Measurements from ENCODE around the gene RASL11A. TPM values are rescaled to one million over a fixed set of nuclear protein-coding genes. Genes with fewer than 3 reads are reported as not detected.
A peak's percentile ranks its signal among the peaks of the same experiment; 100 is the strongest.
"Not testable (repeated sequence)": the region's sequence is repeated elsewhere in the genome, so short reads cannot be mapped to it uniquely, and the experiment has no call there.

RASL11A gene
- total RNA-seq, 1 experiment from 2014 or later, result 1.9 TPM

- Histone ChIP-seq H3K4me3 (no peak overlapping the region), H3K4me1 (replicated peaks) (peaks cover 41% of the 10 kb centered on the region), H3K9me3 (replicated peaks) (no peaks in the 10 kb centered on the region), H3K36me3 (no peaks in the 10 kb centered on the region), H3K27me3 (replicated peaks) (no peaks in the 10 kb centered on the region), H3K27ac (no peak overlapping the region)
- DNase-seq (ENCODE audit: low read depth in 1 of 2, low spot score in 2 of 2), result peak in 1 of 2 experiments; percentile 12
Observed at GRCh38 chr13:27313770-27314169, 43.1 kb downstream of the RASL11A start.

- no peaks in the 10 kb centered on the region for H3K27me3 ChIP-seq (replicated peaks)
- DNase-seq (ENCODE audit: low read depth in 1 of 2, low spot score in 2 of 2), result no peak
- no peaks in the 10 kb centered on the region for H3K4me1 ChIP-seq (replicated peaks)
Observed at GRCh38 chr13:27319404-27319803, 48.8 kb downstream of the RASL11A start.

DNA sequence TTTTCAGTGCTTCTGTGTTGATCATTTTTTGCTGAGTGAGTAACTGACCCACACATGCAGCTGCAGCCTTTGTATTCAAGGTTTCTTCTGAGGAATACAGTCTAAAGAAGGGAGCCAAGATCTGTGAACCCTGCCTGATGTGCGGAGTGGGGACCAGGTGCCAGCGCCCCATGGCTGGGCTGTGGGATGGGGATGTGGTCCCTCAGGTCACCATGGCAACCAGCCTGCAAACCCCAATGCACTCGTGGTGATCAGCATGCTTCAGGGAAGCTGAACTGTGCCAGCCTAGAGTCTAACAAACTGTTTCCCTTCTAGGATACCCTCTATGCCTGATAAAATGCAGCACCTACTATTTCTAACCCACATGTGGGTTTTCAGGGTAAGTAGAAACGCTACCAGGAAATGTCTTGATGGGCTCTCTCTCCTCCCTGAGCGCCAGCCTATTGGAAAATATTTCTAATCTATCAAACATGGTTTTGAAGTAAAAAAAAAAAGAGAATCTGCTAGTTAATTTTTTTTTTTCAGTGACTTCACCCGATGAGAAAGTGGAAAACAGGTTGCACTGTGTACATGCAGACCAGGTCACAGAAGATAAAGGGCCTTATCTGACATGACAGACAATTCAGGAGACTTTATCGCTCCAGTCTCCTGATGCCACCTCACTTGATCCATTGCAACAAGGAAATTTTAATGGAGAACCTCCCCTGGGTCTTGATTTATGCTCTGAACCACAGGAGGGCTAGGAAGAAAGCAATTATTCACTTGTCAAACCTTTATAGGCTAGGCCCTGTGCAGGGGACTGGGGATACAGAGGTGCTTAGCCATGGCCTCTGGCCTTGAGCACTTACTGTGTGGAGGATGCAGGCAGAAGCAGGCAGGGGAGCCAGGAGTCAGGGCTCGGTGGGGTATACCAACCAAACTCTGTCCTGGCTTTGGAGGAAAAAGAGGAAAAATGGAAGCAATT lies 51.1 kb downstream of the RASL11A start:
- H3K36me3 ChIP-seq, result no peaks in the 10 kb centered on the region

More at GRCh38 chr13:27319404-27319803, 48.8 kb downstream of the RASL11A start:
- no peaks in the 10 kb centered on the region for H3K9me3 ChIP-seq (replicated peaks)
- H3K36me3 ChIP-seq, result no peaks in the 10 kb centered on the region
- H3K27ac ChIP-seq, result no peak overlapping the region
- H3K4me3 ChIP-seq, result no peak overlapping the region

DNA sequence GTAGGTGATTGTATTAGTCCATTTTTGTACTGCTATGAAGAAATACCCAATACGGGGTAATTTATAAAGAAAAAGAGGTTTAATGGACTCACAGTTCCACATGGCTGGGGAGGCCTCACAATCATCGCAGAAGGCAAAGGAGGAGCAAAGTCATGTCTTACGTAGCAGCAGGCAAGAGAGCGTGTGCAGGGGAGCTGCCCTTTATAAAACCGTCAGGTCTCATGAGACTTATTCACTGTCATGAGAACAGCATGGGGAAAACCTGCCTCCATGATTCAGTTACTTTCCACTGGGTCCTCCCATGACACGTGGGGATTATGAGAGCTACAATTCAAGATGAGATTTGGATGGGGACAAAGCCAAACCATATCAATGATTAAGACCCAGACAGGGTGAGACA lies 51.8 kb downstream of the RASL11A start:
- not testable (repeated sequence) for DNase-seq (ENCODE audit: low read depth in 1 of 2, low spot score in 2 of 2); H3K9me3 ChIP-seq (replicated peaks); H3K27me3 ChIP-seq (replicated peaks); H3K4me3 ChIP-seq; H3K27ac ChIP-seq; H3K36me3 ChIP-seq; H3K4me1 ChIP-seq (replicated peaks)

More for the DNA sequence above, 51.1 kb downstream of the RASL11A start:
- H3K4me3 ChIP-seq, result no peak overlapping the region
- DNase-seq (ENCODE audit: low read depth in 1 of 2, low spot score in 2 of 2), result no peak
- no peaks in the 10 kb centered on the region for H3K27me3 ChIP-seq (replicated peaks)
- H3K27ac ChIP-seq, result no peak overlapping the region
- no peaks in the 10 kb centered on the region for H3K9me3 ChIP-seq (replicated peaks)
- H3K4me1 ChIP-seq (replicated peaks), result peaks cover 7% of the 10 kb centered on the region

Other genes starting within 250 kb of the RASL11A start
- gene USP12, start 99.0 kb upstream of the RASL11A start, total RNA-seq (2014; rRNA removed; shearing (Covaris generic)), result 10.9 and 16.2 TPM in 2 replicates
- gene RPL21, start 19.3 kb upstream of the RASL11A start, total RNA-seq (2014; rRNA removed; shearing (Covaris generic)), result 625 and 934 TPM in 2 replicates
- gene GTF3A, start 153.8 kb downstream of the RASL11A start, total RNA-seq (2014; rRNA removed; shearing (Covaris generic)), result 58.8 and 106 TPM in 2 replicates
- gene MTIF3, start 179.7 kb downstream of the RASL11A start, total RNA-seq (2014; rRNA removed; shearing (Covaris generic)), result 16.9 and 26.9 TPM in 2 replicates

Data from SJSA1 (cell line).